ENCODE results near the gene TRIP10. TPM values are rescaled to one million over a fixed set of nuclear protein-coding genes. Genes with fewer than 3 reads are reported as not detected.

TRIP10 gene
- total RNA-seq, 1 experiment from 2014 or later: 49.7 TPM

DNA sequence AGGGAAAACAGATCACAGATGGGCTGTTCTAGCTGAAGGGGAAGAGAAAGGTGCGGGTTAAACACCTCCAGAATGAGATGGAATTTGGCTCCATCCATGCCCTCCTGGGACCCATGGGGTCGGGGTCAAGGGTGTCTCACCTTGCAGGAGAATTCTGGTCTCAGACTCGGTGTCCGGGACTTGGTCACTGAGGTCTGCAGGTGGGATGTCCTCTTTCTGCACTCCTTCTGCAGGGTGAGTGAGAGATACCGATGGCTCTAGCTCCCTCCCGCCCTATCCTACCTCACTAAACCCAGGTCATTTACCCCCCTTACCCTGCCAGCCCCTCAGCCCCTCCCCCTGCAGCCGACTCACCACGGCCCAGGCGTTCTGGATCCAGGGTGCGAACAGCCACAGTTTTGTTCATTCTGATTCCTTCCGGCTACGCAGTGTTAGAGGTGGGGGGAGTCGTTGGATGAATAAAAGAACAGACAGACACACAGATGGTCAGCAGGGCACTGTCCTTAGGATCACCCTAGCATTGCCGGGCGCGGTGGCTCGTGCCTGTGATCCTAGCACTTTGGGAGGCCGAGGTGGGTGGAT lies 43.1 kb upstream of the TRIP10 start:
- Mint-ChIP-seq H3K36me3 (ENCODE audit: insufficient read depth, unreplicated experiment) (peaks cover 93% of the 10 kb centered on the region), H3K27ac (ENCODE audit: low read depth, unreplicated experiment) (no peak overlapping the region), H3K4me1 (ENCODE audit: insufficient read depth, unreplicated experiment) (no peaks in the 10 kb centered on the region), H3K4me3 (ENCODE audit: unreplicated experiment) (no peak overlapping the region), H3K9me3 (ENCODE audit: unreplicated experiment) (no peaks in the 10 kb centered on the region), H3K27me3 (ENCODE audit: insufficient read depth, unreplicated experiment) (no peaks in the 10 kb centered on the region)
- ChIA-PET CTCF (interaction anchor here (0.7 kb wide), 1 partner anchor 16 kb away, joined by 4 read pairs; no protein-coding TSS in a partner anchor), POLR2A (interaction anchor here (0.6 to 0.7 kb wide), 4 partner anchors 15 to 235 kb away, joined by 3 to 4 read pairs (median 3); partner anchors contain the start of gene SH2D3A)
- no TSS peak for BruUV-seq (replicated peaks)
- intact Hi-C loops (cut with micrococcal nuclease): no loop called here
- TF ChIP-seq CTCF (IDR thresholded peaks at IDR 0.05; ENCODE audit: unreplicated experiment): no peak
- no peak for DNase-seq (ENCODE audit: unreplicated experiment)

DNA sequence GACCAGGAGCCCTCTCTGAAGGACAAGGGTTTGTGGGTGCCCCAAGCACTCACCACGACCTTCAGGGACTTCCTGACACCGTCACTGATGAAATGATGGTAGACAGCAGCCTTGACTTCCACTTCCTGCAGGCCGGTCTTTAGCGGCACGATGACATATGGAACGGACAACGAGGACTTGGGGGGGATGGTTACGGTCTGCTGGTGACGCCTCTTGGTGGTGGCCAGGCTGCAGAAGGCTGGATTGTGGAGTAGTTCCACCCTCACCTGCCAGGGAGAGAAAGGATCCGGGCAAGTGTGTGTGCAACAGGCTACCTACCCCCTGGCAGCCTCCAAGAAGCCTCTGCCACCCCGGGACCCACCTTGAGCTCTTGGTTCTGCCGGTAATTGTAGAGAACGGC lies 42.2 kb upstream of the TRIP10 start:
- H3K4me1 Mint-ChIP-seq (ENCODE audit: insufficient read depth, unreplicated experiment): no peaks in the 10 kb centered on the region
- H3K36me3 Mint-ChIP-seq (ENCODE audit: insufficient read depth, unreplicated experiment): peaks cover 93% of the 10 kb centered on the region
- POLR2A ChIA-PET: no interaction called here
- intact Hi-C loops (cut with micrococcal nuclease): no loop called here
- DNase-seq (ENCODE audit: unreplicated experiment): no peak
- no TSS peak for BruUV-seq (replicated peaks)
- CTCF ChIA-PET: interaction anchor here (0.6 kb wide), 1 partner anchor 64 kb away, joined by 3 read pairs; no protein-coding TSS in a partner anchor
- H3K27me3 Mint-ChIP-seq (ENCODE audit: insufficient read depth, unreplicated experiment): no peaks in the 10 kb centered on the region
- no peak overlapping the region for H3K27ac Mint-ChIP-seq (ENCODE audit: low read depth, unreplicated experiment)
- H3K4me3 Mint-ChIP-seq (ENCODE audit: unreplicated experiment): no peak overlapping the region
- TF ChIP-seq CTCF (IDR thresholded peaks at IDR 0.05; ENCODE audit: unreplicated experiment): no peak
- H3K9me3 Mint-ChIP-seq (ENCODE audit: unreplicated experiment): no peaks in the 10 kb centered on the region

GRCh38 chr19:6699935-6700334 lies 39.5 kb upstream of the TRIP10 start:
- CTCF ChIA-PET: no interaction called here
- Mint-ChIP-seq H3K4me3 (ENCODE audit: unreplicated experiment) (no peak overlapping the region), H3K9me3 (ENCODE audit: unreplicated experiment) (no peaks in the 10 kb centered on the region), H3K36me3 (ENCODE audit: insufficient read depth, unreplicated experiment) (peaks cover 93% of the 10 kb centered on the region), H3K27ac (ENCODE audit: low read depth, unreplicated experiment) (no peak overlapping the region), H3K27me3 (ENCODE audit: insufficient read depth, unreplicated experiment) (no peaks in the 10 kb centered on the region), H3K4me1 (ENCODE audit: insufficient read depth, unreplicated experiment) (no peaks in the 10 kb centered on the region)
- no peak for DNase-seq (ENCODE audit: unreplicated experiment)
- intact Hi-C loops (cut with micrococcal nuclease): no loop called here
- TF ChIP-seq CTCF (IDR thresholded peaks at IDR 0.05; ENCODE audit: unreplicated experiment): no peak
- BruUV-seq (replicated peaks): no TSS peak
- POLR2A ChIA-PET: no interaction called here

- Mint-ChIP-seq H3K4me1 (ENCODE audit: insufficient read depth, unreplicated experiment) (no peaks in the 10 kb centered on the region), H3K36me3 (ENCODE audit: insufficient read depth, unreplicated experiment) (peaks cover 93% of the 10 kb centered on the region), H3K4me3 (ENCODE audit: unreplicated experiment) (no peak overlapping the region), H3K27ac (ENCODE audit: low read depth, unreplicated experiment) (no peak overlapping the region), H3K9me3 (ENCODE audit: unreplicated experiment) (no peaks in the 10 kb centered on the region), H3K27me3 (ENCODE audit: insufficient read depth, unreplicated experiment) (no peaks in the 10 kb centered on the region)
- no TSS peak for BruUV-seq (replicated peaks)
- no peak for TF ChIP-seq CTCF (IDR thresholded peaks at IDR 0.05; ENCODE audit: unreplicated experiment)
- ChIA-PET CTCF (no interaction called here), POLR2A (interaction anchor here (0.9 kb wide), 1 partner anchor 60 kb away, joined by 3 read pairs; no protein-coding TSS in a partner anchor)
- intact Hi-C loops (cut with micrococcal nuclease): no loop called here
- no peak for DNase-seq (ENCODE audit: unreplicated experiment)
Measured at GRCh38 chr19:6700586-6701316, 38.7 kb upstream of the TRIP10 start.
